22Rv1 (cell line): ENCODE data around the gene SHOC1.

ENCODE experiments used
- ZFX ChIP-seq: fragments of 450-650 bp; IDR thresholded peaks from 2 replicates; pipeline ENCODE4 v1.6.1; 2017; ENCODE audit warnings: antibody characterized with exemption, borderline replicate concordance
- TF ChIP-seq, protein P1 (sequence below): fragments of 450-650 bp; IDR thresholded peaks from 2 replicates; pipeline ENCODE4 v1.5.1; 2017; ENCODE audit warnings: mild to moderate bottlenecking

DNA sequence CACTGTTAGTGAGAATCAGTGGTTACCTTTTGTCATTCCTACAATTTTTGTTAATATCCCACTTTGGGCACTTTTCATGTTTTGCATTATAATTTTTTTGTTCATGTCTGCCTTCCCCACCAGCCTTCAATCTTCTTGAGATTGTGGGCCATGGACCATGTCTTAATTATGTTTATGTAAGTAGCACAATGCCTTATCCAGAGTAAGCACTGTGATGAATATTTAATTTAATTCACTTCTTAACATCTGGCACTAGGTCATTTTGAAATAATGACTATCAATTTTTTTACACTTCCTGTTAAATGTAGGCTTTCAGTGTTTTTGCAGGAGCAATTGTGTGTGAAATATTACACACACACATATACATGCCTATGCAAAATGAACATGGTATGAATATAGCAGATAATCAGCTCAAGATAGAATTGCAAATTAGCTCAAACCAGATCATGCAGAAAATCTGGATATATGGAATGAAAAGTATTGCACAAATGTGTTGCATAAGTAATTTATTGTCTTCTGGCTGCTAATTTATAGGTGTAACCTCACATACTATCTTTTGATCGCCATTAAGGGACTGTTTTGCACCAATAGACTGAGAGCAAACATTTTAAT, 5.3 kb upstream of the SHOC1 start:
- TF ChIP-seq, protein P1, sequence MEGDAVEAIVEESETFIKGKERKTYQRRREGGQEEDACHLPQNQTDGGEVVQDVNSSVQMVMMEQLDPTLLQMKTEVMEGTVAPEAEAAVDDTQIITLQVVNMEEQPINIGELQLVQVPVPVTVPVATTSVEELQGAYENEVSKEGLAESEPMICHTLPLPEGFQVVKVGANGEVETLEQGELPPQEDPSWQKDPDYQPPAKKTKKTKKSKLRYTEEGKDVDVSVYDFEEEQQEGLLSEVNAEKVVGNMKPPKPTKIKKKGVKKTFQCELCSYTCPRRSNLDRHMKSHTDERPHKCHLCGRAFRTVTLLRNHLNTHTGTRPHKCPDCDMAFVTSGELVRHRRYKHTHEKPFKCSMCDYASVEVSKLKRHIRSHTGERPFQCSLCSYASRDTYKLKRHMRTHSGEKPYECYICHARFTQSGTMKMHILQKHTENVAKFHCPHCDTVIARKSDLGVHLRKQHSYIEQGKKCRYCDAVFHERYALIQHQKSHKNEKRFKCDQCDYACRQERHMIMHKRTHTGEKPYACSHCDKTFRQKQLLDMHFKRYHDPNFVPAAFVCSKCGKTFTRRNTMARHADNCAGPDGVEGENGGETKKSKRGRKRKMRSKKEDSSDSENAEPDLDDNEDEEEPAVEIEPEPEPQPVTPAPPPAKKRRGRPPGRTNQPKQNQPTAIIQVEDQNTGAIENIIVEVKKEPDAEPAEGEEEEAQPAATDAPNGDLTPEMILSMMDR, result no peak
- TF ChIP-seq ZFX, result no peak
